ENCODE measurements around the gene FGG. TPM values are rescaled to one million over a fixed set of nuclear protein-coding genes. Genes with fewer than 3 reads are reported as not detected.

FGG gene
- total and polyA plus RNA-seq, 2 of the 13 experiments (the other 11 are each of a cell fraction or from before 2014, with no cell fraction given) = 1,037 to 2,423 TPM

DNA sequence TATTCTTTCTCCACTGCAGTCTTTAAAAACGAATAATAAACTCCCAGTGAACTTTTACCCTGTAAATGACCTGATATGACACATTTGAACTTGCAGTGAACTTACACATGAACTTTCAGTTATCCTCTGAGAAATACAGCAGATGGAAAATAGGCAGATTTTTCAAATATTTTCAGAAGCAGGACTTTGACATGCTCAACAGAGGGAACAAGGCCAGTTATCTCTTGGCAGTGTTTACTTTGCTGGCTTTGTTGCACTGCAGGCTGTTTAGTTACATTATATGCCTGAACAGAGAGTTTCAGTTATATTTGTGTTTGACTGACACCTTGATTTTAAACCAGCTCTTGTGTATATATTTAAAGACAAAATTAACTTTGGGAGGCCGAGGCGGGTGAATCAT, 47.6 kb upstream of the FGG start (continued):
- TF ChIP-seq CREB1 (IDR thresholded peaks at IDR 0.05) (no peak), CREB1 (CRISPR knock-in tag; IDR thresholded peaks at IDR 0.05) (peak; percentile 61; the same call in 1 of the 2 replicates), ZNF333 (CRISPR knock-in tag; IDR thresholded peaks at IDR 0.05; ENCODE audit: borderline replicate concordance) (no peak), SKI (IDR thresholded peaks at IDR 0.05; ENCODE audit: partially characterized antibody) (peak; percentile 99), MTF1 (CRISPR knock-in tag; IDR thresholded peaks at IDR 0.05) (no peak), SMARCE1 (IDR thresholded peaks at IDR 0.05; ENCODE audit: borderline replicate concordance) (no peak)
- TF ChIP-seq, protein P1, sequence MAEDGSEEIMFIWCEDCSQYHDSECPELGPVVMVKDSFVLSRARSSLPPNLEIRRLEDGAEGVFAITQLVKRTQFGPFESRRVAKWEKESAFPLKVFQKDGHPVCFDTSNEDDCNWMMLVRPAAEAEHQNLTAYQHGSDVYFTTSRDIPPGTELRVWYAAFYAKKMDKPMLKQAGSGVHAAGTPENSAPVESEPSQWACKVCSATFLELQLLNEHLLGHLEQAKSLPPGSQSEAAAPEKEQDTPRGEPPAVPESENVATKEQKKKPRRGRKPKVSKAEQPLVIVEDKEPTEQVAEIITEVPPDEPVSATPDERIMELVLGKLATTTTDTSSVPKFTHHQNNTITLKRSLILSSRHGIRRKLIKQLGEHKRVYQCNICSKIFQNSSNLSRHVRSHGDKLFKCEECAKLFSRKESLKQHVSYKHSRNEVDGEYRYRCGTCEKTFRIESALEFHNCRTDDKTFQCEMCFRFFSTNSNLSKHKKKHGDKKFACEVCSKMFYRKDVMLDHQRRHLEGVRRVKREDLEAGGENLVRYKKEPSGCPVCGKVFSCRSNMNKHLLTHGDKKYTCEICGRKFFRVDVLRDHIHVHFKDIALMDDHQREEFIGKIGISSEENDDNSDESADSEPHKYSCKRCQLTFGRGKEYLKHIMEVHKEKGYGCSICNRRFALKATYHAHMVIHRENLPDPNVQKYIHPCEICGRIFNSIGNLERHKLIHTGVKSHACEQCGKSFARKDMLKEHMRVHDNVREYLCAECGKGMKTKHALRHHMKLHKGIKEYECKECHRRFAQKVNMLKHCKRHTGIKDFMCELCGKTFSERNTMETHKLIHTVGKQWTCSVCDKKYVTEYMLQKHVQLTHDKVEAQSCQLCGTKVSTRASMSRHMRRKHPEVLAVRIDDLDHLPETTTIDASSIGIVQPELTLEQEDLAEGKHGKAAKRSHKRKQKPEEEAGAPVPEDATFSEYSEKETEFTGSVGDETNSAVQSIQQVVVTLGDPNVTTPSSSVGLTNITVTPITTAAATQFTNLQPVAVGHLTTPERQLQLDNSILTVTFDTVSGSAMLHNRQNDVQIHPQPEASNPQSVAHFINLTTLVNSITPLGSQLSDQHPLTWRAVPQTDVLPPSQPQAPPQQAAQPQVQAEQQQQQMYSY (CRISPR knock-in tag; IDR thresholded peaks at IDR 0.05) = no peak
- TF ChIP-seq, protein P2, sequence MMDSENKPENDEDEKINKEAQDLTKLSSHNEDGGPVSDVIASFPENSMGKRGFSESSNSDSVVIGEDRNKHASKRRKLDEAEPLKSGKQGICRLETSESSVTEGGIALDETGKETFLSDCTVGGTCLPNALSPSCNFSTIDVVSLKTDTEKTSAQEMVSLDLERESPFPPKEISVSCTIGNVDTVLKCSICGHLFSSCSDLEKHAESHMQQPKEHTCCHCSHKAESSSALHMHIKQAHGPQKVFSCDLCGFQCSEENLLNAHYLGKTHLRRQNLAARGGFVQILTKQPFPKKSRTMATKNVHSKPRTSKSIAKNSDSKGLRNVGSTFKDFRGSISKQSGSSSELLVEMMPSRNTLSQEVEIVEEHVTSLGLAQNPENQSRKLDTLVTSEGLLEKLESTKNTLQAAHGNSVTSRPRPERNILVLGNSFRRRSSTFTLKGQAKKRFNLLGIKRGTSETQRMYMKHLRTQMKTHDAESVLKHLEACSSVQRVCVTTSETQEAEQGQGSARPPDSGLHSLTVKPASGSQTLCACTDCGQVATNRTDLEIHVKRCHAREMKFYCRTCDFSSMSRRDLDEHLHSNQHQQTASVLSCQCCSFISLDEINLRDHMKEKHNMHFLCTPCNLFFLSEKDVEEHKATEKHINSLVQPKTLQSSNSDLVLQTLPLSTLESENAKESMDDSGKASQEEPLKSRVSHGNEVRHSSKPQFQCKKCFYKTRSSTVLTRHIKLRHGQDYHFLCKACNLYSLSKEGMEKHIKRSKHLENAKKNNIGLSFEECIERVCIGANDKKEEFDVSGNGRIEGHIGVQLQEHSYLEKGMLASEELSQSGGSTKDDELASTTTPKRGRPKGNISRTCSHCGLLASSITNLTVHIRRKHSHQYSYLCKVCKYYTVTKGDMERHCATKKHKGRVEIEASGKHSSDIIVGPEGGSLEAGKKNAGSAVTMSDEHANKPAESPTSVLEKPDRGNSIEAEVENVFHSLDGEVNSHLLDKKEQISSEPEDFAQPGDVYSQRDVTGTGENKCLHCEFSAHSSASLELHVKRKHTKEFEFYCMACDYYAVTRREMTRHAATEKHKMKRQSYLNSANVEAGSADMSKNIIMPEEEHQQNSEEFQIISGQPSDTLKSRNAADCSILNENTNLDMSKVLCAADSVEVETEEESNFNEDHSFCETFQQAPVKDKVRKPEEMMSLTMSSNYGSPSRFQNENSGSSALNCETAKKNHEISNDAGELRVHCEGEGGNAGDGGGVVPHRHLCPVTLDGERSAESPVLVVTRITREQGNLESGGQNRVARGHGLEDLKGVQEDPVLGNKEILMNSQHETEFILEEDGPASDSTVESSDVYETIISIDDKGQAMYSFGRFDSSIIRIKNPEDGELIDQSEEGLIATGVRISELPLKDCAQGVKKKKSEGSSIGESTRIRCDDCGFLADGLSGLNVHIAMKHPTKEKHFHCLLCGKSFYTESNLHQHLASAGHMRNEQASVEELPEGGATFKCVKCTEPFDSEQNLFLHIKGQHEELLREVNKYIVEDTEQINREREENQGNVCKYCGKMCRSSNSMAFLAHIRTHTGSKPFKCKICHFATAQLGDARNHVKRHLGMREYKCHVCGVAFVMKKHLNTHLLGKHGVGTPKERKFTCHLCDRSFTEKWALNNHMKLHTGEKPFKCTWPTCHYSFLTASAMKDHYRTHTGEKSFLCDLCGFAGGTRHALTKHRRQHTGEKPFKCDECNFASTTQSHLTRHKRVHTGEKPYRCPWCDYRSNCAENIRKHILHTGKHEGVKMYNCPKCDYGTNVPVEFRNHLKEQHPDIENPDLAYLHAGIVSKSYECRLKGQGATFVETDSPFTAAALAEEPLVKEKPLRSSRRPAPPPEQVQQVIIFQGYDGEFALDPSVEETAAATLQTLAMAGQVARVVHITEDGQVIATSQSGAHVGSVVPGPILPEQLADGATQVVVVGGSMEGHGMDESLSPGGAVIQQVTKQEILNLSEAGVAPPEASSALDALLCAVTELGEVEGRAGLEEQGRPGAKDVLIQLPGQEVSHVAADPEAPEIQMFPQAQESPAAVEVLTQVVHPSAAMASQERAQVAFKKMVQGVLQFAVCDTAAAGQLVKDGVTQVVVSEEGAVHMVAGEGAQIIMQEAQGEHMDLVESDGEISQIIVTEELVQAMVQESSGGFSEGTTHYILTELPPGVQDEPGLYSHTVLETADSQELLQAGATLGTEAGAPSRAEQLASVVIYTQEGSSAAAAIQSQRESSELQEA (CRISPR knock-in tag; IDR thresholded peaks at IDR 0.05; ENCODE audit: not compliant biosample characterization) = no peak
- TF ChIP-seq, protein P3, sequence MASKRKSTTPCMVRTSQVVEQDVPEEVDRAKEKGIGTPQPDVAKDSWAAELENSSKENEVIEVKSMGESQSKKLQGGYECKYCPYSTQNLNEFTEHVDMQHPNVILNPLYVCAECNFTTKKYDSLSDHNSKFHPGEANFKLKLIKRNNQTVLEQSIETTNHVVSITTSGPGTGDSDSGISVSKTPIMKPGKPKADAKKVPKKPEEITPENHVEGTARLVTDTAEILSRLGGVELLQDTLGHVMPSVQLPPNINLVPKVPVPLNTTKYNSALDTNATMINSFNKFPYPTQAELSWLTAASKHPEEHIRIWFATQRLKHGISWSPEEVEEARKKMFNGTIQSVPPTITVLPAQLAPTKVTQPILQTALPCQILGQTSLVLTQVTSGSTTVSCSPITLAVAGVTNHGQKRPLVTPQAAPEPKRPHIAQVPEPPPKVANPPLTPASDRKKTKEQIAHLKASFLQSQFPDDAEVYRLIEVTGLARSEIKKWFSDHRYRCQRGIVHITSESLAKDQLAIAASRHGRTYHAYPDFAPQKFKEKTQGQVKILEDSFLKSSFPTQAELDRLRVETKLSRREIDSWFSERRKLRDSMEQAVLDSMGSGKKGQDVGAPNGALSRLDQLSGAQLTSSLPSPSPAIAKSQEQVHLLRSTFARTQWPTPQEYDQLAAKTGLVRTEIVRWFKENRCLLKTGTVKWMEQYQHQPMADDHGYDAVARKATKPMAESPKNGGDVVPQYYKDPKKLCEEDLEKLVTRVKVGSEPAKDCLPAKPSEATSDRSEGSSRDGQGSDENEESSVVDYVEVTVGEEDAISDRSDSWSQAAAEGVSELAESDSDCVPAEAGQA (IDR thresholded peaks at IDR 0.05; ENCODE audit: low read depth) = no peak
- TF ChIP-seq, protein P3 (CRISPR knock-in tag; IDR thresholded peaks at IDR 0.05; ENCODE audit: borderline replicate concordance) = no peak
- TF ChIP-seq, protein P4, sequence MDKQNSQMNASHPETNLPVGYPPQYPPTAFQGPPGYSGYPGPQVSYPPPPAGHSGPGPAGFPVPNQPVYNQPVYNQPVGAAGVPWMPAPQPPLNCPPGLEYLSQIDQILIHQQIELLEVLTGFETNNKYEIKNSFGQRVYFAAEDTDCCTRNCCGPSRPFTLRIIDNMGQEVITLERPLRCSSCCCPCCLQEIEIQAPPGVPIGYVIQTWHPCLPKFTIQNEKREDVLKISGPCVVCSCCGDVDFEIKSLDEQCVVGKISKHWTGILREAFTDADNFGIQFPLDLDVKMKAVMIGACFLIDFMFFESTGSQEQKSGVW (CRISPR knock-in tag; IDR thresholded peaks at IDR 0.05; ENCODE audit: borderline replicate concordance) = no peak

Data from HepG2 (cell line).